COLO668 (cell line): Measurements from ENCODE around the gene SNX15.
"Not testable (repeated sequence)": the region's sequence is repeated elsewhere in the genome, so short reads cannot be mapped to it uniquely, and the experiment has no call there.

ENCODE experiments used
- DNase-seq: peaks from one replicate; lab custom pipeline; 2025; ENCODE audit not compliant: unreplicated experiment; lab: John Stamatoyannopoulos, UW

SNX15 gene

DNA sequence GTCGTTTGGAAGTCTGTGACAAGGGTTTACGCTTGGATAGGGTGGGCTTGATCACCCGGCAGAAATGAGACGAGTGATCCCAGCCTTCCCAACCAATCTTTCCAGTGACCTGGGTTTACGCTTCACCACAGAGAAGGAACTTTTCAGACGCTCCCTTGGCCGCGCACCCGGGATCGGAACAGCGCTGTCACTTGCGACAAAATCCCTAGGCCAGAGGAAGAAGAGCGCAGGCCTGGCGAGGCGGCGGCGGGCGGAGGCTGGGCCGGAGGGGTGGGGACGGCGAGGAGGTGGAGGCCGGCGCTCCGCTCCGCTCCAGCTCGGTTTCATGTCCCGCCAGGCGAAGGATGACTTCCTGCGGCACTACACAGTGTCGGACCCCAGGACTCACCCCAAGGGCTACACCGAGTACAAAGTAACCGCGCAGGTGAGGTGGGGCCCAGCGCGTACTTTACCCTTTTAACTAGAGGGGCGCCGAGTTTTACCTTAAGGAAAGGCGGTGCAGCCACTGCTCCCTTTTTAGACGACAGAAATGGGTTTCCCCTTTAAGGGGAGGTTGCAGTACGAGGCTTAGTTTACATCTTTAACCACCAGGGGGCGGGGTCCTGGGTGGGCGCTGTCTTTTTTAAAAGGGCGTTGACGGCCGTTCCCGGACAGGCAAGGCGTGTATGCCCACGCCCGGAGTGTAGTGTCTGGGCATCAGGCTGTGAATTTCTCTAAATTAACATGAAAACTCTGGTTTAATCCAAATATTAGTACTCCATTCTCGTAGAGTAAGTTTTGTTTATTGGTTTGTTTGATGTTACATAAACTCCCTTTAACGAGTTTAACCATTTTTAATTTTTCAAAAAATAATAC lies at the start of gene SNX15:
Gene SNX15, plus strand, starts transcription at position 227 of the 855 bp plus-strand sequence. Its CDS starts 99 bp downstream, at position 326.
- peak; percentile 92 for DNase-seq

- DNase-seq = not testable (repeated sequence)
These were observed 43.9 kb upstream of the SNX15 start for GRCh38 chr11:64983339-64983738.

DNA sequence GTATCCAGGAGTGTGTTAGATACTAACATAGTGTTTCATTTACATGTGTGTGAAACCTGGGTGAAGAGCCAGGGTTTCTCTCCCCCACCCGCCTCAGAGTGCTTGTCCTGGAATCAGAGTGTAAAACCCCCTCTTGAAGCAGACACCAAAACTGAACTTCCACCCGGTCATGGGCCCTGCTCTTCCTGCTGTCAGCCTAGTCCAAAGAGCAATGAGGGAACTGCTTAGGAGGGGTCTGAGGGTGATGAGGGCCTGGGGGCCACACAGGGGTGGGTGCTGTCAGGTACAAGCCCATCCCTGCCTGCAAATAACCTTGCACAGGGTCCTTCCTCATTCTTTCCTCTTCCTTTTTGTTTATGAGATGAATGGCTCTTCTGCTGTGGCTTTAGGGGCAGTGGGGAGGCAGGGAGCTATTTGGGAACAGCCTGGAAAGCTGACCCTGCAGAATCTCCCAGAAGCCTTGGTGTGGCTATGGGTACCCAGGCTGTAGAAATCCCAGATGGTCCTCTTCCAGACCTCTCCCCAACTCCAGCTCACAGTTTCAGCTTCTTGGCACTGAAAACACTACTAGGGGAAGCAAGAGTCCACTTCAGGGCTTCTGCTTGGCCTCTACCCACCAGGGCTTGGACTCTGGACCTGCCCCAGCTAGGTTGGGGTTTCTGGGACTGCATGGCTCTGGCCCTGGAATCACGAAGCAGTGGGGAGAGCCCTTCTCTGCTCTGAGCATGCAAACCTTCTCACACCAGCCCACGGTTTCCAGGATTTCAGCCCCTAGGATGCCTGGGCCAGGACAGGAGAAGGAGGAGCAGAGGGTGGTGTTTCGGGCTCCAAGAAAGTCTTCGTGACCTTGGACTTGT lies 39.0 kb upstream of the SNX15 start:
- DNase-seq = no peak

- DNase-seq = no peak
These were observed 37.8 kb upstream of the SNX15 start for GRCh38 chr11:64989416-64989815.

GRCh38 chr11:64990222-64990923 lies 36.9 kb upstream of the SNX15 start:
- no peak for DNase-seq

GRCh38 chr11:64994318-64994717 lies 32.9 kb upstream of the SNX15 start:
- DNase-seq = no peak

DNA sequence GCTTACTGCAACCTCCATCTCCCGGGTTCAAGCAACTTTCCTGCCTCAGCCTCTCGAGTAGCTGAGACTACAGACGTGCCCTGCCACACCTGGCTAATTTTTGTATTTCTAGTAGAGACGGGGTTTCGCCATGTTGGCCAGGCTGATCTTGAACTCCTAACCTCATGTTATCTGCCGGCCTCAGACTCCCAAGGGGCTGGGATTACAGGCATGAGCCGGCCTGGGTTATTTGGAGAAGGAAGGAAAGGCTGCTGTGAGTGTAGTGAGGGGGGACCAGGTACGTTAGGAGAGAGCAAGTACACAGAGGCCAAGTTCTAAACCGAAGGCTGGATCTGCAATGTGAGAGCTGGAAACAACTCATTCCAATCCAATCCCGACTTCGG lies 30.9 kb upstream of the SNX15 start:
- no peak for DNase-seq

GRCh38 chr11:64996710-64997380 lies 30.4 kb upstream of the SNX15 start, which contains the start of gene BATF2:
TSS of gene BATF2 (minus strand) at chr11:64996971. CDS start at chr11:64996914, 57 bp downstream.
- DNase-seq = peak; percentile 74

DNA sequence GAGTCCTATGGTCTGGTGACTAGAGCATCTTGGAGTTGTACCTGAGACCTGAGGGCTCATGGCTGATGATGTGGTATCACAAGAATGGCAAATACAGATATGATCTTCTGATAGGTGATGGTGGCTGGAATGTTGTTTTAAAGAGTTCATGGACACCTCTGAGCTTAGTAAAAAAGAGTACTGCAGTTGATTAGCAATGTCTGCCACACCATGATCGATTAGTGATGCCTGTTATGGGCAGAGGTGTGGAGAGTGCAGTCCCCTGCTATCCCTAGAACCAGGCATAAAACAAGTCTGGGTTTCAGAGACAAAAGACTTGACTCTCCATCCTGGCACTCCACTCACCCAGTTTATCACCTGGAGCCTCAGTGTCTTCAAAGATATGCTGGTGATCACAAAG lies 29.1 kb upstream of the SNX15 start:
- peak; percentile 18 for DNase-seq

DNA sequence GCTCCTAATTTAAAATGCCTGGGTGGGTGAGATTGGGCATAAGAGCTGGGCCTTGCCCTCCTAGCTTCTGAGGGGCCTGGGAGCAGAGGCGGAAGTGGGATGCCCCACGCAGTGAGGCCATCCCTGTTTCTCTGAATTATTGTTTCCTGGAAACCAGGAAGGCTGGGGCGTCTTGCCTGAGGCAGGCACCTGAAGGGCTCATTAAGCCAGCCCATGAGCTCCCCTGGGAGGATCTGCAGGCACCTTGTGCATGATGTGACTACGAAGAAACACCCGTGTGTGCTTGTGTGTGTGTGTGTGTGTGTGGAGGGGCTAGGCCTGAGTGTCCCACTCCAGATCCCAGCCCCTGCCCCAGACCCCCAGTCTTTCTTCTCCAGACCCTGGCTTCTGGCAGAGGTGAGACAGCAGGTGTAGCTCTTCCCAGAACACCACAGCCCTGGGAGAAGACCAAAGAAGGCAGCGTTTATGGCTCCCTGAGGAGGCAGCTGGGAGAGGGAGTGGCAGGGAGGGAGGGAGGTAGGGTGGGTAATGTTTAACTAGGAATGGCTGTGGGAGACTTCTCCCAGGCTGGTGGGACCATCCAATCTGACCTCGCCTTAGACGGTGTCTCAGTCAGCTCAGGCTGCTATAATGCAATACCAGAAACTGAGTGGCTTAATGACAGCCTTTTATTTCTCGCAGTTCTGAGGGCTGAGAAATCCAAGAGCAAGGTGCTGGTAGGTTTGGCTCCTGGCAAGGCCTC lies 28.4 kb upstream of the SNX15 start:
- peak; percentile 66 for DNase-seq

GRCh38 chr11:64999478-64999877 lies 27.8 kb upstream of the SNX15 start:
- no peak for DNase-seq

- DNase-seq = no peak
These were observed 24.5 kb upstream of the SNX15 start for GRCh38 chr11:65002706-65003105.

DNA sequence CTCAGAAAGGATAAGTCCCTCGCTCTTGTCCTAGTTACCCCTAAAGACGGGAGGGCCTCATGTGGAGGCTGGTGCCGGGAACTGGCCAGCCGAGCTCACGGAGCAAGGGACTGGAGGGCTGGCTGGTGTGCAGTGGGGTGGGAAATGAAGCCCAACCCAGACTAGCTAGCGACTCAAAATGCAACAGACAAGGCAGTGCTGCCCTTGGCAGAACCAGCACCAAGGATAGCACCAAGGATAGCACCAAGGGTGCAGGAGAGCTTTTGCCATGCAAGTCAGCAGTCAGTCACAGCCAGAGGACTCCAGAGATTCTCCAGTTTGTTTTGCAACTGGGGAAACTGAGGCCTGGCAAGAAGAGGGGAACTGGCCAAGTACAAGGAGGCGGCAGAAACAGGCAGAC lies 24.0 kb upstream of the SNX15 start:
- DNase-seq = no peak

- DNase-seq = not testable (repeated sequence)
These were observed 23.3 kb upstream of the SNX15 start for GRCh38 chr11:65003968-65004367.

DNA sequence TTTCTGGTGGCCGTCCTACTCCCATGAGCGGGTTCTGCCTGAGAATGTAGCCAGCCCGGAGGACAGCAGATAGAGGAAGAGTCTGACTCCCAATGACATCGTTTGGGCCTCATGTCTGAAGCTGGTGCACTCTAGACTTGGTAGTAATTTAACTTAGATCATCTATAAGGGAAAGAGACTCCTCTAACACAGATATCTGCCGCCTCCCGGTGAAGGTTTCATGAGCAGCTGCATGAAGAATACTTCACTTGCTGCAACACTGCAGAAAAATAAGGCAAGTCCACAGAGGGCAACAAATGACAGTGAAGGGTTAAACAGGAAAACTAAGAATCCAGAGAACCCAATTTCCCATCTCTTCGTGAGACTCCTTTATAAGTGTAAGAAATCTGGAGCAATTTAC lies 19.2 kb upstream of the SNX15 start:
- DNase-seq = no peak

DNA sequence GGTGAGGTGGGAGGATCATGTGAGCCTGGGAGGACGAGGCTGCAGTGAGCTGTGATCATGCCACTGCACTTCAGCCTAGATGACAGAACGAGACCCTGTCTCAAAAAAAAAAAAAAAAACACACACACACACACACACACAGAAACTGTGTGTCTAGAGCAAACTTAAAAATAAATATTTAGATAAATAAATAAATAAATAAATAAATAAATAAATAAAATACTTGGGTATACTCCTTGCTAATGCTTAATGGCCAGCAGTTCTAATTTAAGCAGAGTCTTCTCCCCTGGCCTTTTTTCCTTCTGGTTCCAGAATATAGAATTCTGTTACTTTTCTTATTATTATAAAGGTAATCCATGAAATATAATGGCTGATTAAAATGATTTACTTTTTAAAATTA lies 18.4 kb upstream of the SNX15 start:
- DNase-seq = no peak

DNA sequence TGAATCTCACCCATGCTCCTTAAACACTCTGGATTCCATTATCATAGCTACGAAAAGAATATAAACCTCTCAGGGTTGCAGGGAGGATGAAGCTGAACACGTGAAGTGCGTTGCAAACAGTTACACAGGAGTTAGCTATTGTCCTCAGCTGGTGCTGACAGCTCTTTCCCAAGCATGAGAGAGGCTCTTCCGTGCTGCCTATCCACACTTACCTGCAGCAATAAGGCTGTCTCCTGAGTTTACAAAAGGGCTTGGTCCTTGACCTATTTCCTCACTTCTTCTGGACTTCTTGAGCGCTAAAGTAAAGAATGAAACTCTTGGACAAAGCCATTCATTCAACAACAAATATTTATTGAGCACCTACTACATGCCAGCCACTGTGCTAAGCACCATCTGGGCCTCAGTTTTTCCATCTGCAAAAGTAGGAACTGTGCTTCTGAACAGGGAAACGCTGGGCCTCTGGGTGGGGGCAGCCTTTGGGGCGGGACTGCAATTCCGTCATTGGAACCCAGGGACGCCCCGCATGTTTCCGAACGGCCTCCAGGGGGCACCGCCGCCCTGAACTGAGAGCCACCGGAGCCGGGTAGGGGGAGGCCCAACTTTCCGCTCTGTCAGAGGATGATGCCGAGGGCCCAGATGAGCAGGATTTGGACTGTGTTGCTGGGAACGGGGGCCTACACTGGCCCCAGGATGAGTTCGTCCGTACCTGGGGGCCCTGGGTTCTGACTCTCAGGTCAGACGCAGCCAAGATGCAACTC lies 13.9 kb upstream of the SNX15 start:
- peak; percentile 89 for DNase-seq

GRCh38 chr11:65013888-65014725 lies 13.1 kb upstream of the SNX15 start, which contains the start of gene ARL2:
TSS of gene ARL2 (plus strand) at chr11:65014160. CDS start at chr11:65014208, 48 bp downstream.
- DNase-seq = peak; percentile 91
